C4-2B (cell line): Measurements from ENCODE around the gene MIOX.

Experiments
- ZFX ChIP-seq: fragments of 450-650 bp; IDR thresholded peaks from 2 replicates; pipeline ENCODE4 v1.6.1; 2017
- TF ChIP-seq, protein P1 (sequence below): fragments of 450-650 bp; conservative IDR thresholded peaks from 2 replicates; pipeline ENCODE4 v1.5.1; 2017; ENCODE audit warnings: mild to moderate bottlenecking

DNA sequence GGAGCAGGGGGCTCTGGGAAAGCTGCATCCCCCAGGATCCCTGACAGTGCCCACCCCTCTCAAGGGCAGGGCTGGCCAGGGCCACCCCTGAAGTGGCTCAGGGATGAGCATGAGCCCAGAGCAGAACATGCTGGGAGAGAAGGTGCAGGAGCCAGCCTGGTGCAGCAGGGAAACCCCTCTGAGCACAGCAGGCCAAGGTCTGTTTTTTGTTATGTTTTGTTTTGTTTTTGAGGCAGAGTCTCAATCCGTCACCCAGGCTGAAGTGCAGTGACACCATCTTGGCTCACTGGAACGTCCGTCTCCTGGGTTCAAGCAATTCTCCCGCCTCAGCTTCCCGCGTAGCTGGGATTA is 11.0 kb upstream of the MIOX start:
- TF ChIP-seq, protein P1, sequence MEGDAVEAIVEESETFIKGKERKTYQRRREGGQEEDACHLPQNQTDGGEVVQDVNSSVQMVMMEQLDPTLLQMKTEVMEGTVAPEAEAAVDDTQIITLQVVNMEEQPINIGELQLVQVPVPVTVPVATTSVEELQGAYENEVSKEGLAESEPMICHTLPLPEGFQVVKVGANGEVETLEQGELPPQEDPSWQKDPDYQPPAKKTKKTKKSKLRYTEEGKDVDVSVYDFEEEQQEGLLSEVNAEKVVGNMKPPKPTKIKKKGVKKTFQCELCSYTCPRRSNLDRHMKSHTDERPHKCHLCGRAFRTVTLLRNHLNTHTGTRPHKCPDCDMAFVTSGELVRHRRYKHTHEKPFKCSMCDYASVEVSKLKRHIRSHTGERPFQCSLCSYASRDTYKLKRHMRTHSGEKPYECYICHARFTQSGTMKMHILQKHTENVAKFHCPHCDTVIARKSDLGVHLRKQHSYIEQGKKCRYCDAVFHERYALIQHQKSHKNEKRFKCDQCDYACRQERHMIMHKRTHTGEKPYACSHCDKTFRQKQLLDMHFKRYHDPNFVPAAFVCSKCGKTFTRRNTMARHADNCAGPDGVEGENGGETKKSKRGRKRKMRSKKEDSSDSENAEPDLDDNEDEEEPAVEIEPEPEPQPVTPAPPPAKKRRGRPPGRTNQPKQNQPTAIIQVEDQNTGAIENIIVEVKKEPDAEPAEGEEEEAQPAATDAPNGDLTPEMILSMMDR = no peak
- TF ChIP-seq ZFX = no peak
